Measurements from ENCODE around the gene RAP2C. TPM values are rescaled to one million over a fixed set of nuclear protein-coding genes. Genes with fewer than 3 reads are reported as not detected.
"Not testable (repeated sequence)": the region's sequence is repeated elsewhere in the genome, so short reads cannot be mapped to it uniquely, and the experiment has no call there.

The RAP2C gene
- polyA plus RNA-seq, 1 donor from 2014 or later, result 13.9 TPM

DNA sequence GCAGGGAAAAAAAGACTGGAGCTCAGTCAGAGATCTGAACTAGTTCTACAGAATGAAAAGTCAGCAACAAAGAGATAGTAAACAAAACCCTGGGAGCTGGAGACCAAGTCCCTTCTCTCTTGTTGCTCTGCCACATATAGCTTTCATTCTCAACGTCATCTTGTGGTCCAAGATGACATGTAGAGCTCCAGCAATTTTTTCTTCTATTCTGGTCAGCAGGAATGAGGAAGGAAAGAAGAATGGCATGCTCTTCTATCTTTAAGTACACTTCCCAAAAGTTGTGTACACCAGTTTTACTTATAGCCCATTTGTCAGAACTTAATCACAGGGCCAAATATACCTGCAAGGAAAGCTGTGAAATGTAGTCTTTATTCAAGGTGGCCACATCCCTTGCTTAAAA, 45.6 kb downstream of the RAP2C start:
- Mint-ChIP-seq H3K9me3 (no peaks in the 10 kb centered on the region), H3K27me3 (peaks cover 9% of the 10 kb centered on the region), H3K27ac (no peak overlapping the region), H3K4me1 (no peaks in the 10 kb centered on the region), H3K36me3 (no peaks in the 10 kb centered on the region), H3K4me3 (no peak overlapping the region)

DNA sequence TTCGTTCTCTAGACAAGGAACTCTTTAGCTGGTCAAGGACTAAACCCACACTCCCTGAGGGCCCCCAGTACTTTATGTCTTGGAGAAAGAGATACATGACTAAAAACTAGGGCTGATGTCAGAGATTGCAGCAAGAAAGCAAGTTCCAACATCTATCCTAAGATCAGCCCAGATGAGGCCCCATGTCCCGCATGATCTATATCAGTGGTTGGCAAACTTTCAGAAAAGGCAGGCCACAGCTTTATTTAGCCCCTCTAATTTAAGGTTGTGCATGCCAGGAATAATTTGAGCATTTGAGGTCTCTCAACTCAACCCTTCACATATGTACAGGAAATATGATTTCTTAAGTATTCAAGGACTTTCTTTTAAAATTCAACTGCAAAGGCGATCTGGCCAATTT, 47.4 kb downstream of the RAP2C start:
- Mint-ChIP-seq H3K4me3 (no peak overlapping the region), H3K4me1 (no peaks in the 10 kb centered on the region), H3K27ac (no peak overlapping the region), H3K9me3 (no peaks in the 10 kb centered on the region), H3K36me3 (no peaks in the 10 kb centered on the region), H3K27me3 (peaks cover 9% of the 10 kb centered on the region)

DNA sequence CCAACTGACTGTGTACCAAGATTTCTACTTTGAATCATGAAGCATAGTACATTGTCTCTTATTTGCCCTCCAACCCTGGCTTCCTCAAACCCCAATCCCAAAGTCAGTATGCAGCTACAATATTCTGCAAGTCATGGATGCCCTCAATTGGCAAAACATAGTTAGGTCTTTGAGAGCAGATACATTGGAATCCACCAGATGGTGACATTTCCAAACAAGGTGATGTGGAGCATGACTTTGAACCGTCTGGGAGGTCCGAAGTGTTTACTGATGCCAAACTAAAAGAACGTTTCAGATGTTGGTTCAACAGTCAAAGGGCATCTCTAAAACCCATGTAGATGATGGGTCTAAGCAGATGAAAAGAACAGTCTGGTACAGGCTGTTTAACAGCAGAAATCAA, 47.8 kb downstream of the RAP2C start:
- Mint-ChIP-seq H3K4me1 (no peaks in the 10 kb centered on the region), H3K36me3 (no peaks in the 10 kb centered on the region), H3K27ac (no peak overlapping the region), H3K9me3 (no peaks in the 10 kb centered on the region), H3K4me3 (no peak overlapping the region), H3K27me3 (peaks cover 9% of the 10 kb centered on the region)

DNA sequence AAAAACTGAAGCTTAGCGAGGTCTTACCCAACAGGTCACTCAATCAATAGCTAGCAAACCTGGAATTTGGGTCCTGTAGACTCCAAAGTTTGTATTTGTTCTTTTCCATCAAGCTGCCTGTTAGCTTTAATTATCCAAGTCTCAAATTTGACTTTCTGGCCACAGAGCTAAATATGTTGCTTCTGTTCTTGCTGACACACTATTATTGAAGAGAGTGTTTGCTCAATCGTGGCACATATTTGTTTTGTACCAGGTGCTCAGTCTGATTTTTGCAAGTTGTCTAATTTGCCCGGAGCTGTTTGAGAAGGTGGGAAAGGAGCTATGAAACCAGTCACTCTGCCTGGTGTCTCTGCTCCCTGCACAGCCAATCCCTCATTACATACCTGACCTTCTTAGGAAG, 49.7 kb downstream of the RAP2C start:
- no peaks in the 10 kb centered on the region for H3K36me3 Mint-ChIP-seq
- no peak overlapping the region for H3K27ac Mint-ChIP-seq
- H3K4me1 Mint-ChIP-seq, result no peaks in the 10 kb centered on the region
- no peak overlapping the region for H3K4me3 Mint-ChIP-seq
- peaks cover 0 to 5% (median 3%) of the 10 kb centered on the region in 3 donors for H3K9me3 Mint-ChIP-seq
- peaks cover 9% of the 10 kb centered on the region for H3K27me3 Mint-ChIP-seq

DNA sequence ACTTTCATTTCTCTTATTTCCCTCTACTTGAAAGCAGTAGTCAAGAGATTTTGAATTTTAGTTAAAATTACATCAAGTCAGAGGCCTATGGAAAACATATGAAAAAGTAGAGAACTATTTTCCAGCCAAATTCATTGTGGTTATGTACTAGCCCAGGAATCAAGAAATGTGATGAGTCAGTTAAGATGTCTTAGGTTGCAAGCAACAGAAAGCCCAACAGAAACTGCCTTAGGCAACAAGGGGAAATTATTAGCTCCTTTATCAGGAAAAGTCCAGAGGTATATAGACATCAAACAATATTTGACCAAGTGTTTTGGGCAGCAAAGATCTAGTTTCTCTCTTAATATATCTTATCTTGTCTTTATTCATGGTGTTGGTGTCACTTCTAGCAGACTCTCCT, 53.6 kb downstream of the RAP2C start:
- peaks cover 5% of the 10 kb centered on the region for H3K27me3 Mint-ChIP-seq
- H3K36me3 Mint-ChIP-seq, result peaks cover 2% of the 10 kb centered on the region
- no peak overlapping the region for H3K27ac Mint-ChIP-seq
- no peaks in the 10 kb centered on the region for H3K4me1 Mint-ChIP-seq
- H3K4me3 Mint-ChIP-seq, result no peak overlapping the region
- H3K9me3 Mint-ChIP-seq, result peaks cover 0 to 5% (median 3%) of the 10 kb centered on the region in 3 donors

DNA sequence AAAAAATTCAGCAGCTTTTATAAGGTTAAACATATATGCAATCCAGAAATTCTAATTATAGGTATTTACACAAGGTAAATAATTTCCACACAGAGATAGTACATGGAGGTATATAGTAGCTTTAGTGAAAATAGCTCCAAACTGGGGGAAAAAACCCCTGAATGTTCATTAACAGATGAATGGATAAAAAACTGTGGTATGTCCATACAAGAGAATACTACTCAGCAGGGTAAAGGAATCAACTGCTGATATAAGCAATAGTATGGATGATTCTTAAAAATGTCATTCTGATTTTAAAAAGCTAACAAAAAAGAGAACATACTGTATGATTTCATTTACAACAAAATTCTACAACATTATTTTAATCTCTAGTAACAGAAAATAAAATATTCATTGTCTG, 54.2 kb downstream of the RAP2C start:
- Mint-ChIP-seq H3K4me1 (no peaks in the 10 kb centered on the region), H3K27ac (no peak overlapping the region), H3K9me3 (peaks cover 0 to 5% (median 3%) of the 10 kb centered on the region in 3 donors), H3K4me3 (no peak overlapping the region), H3K27me3 (peaks cover 4% of the 10 kb centered on the region), H3K36me3 (peaks cover 2% of the 10 kb centered on the region)

DNA sequence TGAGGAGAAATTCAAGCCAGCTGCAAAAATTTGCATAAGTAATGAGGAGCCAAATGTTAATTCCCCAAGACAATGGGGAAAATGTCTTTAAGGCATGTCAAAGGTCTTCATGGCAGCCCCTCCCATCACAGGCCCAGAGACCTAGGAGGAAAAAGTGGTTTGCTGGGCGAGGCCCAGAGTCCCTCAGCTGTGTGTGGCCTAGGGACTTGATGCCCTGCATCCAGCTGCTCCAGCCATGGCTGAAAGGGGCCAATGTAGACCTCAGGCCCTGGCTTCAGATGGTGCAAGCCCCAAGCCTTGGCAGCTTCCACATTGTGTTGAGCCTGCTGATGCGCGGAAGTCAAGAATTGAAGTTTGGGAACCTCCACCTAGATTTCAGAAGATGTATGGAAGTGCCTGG, 56.2 kb downstream of the RAP2C start:
- H3K9me3 Mint-ChIP-seq, H3K36me3 Mint-ChIP-seq, H3K4me3 Mint-ChIP-seq, H3K27me3 Mint-ChIP-seq, H3K4me1 Mint-ChIP-seq, H3K27ac Mint-ChIP-seq: not testable (repeated sequence)

DNA sequence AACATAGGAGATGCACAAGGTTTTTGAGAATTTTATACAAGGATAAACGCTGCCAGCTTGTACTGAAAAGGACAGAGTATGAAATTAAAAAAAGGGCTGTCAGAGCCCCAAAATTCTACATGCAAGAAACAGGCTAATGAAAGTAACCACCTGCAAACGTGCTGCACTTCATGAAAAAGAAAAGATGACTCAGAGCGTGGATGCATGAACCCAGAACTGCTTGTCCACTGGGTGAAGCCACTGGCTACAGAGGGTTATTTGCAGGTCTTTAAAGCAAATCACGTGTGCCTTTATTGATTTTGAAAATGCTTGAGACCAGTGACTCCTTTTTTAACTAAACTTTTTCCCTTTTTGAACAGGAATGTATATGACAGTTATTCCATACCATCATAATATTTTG, 66.1 kb downstream of the RAP2C start:
- H3K9me3 Mint-ChIP-seq, result peaks cover 0 to 2% (median 0%) of the 10 kb centered on the region in 3 donors
- peaks cover 2% of the 10 kb centered on the region for H3K36me3 Mint-ChIP-seq
- H3K4me3 Mint-ChIP-seq, result no peak overlapping the region
- H3K4me1 Mint-ChIP-seq, result no peaks in the 10 kb centered on the region
- peaks cover 2% of the 10 kb centered on the region for H3K27me3 Mint-ChIP-seq
- no peak overlapping the region for H3K27ac Mint-ChIP-seq

Other genes with a start within 250 kb of the RAP2C start
- gene STK26, start 196.1 kb downstream of the RAP2C start, polyA plus RNA-seq, result 36.2 TPM
- not detected for gene FRMD7, start 91.4 kb downstream of the RAP2C start, polyA plus RNA-seq